Tongue (tissue), 2 donors: ENCODE measurements around the gene NOTCH1. TPM values are rescaled to one million over a fixed set of nuclear protein-coding genes. Genes with fewer than 3 reads are reported as not detected.
A peak's percentile ranks its signal among the peaks of the same experiment; 100 is the strongest.
"Not testable (repeated sequence)": the region's sequence is repeated elsewhere in the genome, so short reads cannot be mapped to it uniquely, and the experiment has no call there.

Experiments used
- DNase-seq: peaks from one replicate; pipeline ENCODE4 v3.0.0-alpha.2; 2015
- total RNA-seq: library from RNA; depleted of rRNA; stranded (reverse); fragments of >200 nt; gene quantifications from one replicate; pipeline ENCODE4 v1.2.3, GENCODE V29; 2014

Gene NOTCH1
- 45.4 TPM for total RNA-seq

DNA sequence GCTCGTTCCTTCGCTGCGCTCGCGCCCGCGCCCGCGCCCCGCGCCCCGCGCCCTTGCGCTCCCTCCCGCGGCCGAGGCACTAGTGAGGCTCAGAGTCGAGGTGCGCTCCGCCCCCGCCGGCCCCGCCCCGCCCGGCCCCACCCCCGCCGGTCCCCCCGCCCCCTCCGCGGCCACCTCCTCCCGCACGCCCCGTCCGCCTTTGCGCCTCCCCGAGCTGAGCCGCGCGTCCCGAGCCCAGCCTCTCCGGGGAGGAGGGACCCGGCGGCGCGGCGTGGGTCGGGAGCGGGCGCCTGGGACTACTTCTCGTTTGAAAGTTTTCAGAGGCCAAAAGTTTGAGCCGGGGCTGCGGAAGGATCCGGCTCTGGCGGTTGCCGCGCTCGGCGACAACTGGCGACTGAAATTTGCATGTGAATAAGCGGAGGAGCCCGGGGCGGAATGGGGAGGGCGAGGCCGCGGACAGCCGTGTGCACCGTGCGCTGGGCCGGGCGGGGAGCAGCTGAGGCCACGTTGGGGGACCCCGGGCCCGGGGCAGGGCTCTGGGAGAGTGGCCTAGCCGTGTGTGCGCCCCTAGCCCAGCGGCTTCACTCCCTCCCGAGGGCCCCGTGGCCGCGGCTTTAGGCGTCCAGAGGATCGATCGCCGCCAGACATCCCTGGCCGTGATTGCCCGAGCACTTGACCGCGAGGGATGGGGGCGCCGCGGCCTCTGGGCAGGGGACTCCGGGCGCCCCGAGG is at the start of gene NOTCH1:
Gene NOTCH1 (minus strand): TSS at position 84 of the 732 bp plus-strand sequence. CDS start 262 bp downstream, outside the sequence.
- DNase-seq, result peak; percentile 94

DNA sequence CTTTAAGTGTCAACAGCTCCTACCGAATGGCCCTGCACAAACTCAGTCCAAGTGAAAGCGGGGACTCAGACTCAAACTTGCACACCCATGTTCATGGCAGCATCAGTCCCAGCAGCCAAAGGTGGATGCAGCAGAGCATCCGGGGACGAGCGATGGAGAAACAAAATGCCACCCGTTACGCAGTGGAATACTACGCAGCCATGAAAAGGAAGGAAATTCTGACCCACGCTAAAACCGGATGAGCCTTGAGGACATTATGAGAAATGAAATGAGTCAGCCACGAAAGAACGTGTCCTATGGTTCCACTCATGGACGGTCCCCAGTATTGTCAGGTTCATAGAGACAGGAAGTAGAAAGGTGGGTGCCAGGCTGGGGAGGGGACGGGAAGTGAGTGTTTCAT is 48.6 kb upstream of the NOTCH1 start:
- DNase-seq, result no peak

DNA sequence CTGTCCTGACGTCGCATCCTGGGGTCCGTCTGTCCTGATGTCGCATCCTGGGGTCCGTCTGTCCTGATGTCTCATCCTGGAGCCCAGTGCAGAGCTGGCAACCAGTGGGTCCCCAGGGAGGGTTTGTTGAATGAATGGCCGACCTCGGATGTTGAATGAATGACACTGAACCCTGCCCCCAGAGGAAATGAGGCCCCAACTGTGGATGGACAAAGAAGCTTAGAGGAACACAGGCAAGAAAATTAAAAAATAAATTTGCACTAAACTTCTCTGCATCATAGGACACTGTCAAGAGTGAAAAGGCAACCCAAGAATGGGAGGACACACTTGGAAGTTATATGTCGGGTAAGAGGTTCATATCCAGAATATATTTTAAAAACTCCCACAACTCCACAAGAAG is 47.7 kb upstream of the NOTCH1 start:
- DNase-seq, result no peak

DNA sequence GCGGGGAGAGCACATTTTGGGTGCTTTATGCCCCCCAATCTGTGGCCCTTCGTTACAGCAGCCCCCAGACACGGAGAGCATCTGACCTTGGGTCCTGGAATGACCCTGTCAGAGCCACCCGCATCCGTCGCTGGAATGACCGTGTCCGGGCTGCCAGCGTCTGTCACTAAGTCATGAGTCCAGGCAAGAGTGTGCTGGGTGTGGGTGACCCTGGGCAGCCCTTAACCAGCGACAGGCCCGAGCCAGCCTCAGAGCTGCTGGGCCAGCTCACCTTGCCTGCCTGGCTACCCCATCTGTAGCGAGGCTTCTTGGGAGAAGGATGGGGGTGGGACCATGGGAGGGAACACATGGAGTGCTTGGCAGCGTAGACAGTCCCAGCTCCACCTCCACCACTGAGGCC is 46.8 kb upstream of the NOTCH1 start:
- no peak for DNase-seq

DNA sequence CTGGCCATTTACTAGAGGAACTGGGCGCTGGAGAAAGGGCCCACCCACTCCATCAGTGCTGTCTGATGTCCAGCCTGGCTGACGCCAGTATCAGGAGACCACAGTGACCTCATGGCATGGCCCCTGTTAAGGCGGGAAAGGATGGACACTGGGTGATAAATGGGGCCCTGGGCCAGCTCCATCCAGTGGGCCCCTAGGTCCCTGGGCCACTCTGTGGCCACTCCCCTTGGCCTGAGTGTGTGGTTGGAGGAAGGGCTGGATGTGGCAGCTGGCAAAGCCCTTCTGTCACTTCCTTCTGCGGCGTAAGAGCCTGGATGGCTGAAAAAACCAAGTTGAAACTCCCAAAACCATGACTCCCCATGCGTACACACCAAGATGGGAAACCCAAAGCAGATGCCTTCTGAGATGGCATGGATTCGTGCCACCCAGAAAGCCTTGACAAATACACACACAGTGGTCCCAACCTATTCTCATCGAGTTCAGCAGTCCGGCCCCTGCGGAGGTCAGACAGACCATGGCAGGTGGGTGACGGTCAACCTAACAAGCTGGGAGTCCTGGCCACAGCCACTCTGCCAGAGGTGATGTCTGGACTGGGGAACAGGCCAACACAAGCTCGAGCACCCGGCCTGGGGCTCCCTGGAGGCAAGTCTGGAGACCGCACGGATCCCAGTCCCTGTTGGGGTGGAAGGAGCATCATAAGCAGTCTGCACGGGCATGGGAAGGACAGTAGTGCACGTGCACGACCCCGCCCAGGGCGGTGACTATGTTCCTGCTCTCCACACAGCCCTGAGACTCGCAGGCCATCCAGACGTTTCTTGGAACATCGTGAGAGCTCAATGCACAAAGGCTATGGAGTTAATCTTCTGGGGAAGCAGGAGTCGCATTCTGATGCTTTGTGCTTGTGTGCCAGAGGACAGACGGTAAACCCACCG is 45.2 kb upstream of the NOTCH1 start:
- no peak for DNase-seq

DNA sequence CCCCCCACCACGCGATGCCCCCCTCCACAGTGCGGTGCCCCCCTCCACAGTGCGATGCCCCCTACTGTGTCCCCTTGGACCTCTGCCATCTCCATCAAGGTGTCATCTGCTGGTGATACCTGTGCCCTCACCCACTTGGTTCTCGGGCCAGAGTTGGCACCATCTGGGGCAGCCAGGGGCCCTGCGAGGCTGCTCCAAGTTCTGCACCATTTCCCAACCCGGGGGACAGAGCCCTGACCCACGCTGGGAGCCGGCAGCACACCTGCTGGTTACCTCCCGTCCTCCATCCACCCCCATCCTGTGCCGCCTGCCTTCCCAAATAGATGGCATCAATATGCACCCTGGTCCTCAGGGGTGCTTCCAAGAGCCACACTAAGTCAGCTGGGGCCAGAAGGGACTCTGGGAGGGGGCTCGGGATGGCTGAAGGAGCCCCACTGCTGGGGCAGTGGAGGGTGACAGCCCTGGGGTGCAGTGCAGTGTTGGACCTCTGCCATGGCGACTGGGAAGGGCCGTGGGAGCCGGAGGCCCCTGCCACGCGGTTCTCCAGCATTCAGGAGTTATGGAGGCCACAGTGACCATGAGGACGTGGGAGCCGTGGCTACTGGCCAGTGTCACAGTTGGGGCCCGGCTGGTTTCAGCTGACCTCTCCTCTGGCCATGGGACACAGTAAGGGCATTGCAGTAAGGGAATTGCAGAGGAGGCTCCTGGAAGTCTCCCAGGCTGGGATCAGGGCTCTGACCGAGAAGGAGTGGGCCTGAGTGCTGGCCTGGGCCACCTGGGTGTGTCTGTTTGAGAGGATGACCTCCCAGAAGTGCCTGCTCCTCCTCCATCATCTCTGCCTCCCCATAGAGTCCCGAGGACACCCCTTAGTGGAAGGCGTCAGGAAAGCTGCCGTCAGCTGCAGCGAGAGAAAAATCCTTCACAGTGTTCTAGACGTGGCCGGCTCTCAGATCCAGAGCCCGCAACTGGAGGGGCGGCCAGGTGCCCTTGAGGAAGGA is 44.2 kb upstream of the NOTCH1 start:
- no peak for DNase-seq

DNA sequence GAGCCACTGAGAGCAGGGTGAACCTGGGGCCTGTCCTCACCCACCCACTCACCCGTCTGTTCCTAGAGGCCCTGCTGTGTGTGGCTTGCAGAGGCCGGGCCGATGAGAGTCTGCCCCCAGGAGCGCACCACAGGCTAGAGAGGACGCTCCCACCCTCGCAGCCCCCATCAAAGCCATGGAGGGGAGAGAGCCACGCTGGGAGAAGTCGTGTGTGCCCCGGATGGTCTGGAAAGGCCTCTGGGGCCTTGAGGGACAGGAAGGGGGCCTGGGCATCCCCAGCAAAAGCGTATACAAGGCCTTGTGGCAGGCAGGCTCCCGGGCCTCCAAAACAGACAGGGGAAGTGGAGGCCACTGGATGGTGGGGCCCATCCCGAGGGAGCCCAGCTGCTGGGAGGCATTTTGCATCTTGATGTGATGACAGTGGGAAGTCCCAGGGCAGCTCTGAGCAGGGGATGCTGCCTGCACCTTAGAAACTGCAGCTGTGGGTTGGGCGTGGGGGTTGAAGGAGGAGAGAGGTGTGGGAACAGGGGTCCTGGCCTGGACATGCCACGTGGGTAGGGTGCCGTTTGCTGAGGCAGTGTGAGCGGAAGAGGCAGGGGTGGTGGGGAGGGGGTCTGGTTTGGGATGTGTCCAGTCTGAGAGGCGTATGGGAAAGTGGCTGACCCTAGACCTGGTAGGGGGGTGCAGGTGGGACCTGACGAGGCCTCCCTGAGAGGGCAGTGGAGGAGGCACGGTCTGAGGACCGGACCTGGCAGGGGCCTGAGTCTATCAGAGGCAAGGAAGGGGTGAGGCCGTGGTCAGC is 43.0 kb upstream of the NOTCH1 start:
- DNase-seq, result no peak

DNA sequence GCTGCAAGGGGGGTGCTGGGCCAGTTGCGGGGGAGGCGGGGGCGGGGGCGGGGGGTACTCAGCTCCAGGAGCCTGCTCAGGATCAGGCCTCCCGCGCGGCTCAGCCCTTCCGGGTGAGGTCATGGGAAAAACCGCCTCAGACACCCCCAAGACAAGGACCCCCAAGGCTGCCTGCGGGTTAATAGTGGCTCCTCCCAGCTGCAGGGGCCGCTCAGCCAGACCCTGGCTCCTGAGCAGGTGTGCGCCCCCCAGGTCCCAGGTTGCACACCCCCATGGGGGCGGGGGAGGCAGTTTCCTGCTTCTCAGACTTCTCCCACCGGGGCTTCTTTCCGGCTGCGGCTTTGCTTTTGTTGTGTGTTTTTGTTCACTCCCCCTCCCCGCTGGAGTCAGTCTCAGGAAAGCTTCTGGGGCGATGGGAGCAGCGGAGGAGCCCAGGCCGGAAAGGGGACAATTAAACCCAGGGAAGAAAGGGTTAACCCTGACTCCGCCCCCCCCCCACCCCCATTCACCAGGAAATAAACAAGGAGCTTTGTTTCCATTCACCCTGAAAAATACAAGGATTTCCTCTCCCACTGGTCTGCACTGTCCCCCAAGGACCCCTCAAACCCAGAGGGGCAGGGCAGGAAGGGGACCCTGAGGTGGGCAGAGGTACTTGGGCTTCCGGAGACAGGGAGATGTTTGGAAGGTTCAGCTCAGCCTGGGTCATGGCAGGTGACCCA is 42.3 kb upstream of the NOTCH1 start:
- peak; percentile 65 for DNase-seq

DNA sequence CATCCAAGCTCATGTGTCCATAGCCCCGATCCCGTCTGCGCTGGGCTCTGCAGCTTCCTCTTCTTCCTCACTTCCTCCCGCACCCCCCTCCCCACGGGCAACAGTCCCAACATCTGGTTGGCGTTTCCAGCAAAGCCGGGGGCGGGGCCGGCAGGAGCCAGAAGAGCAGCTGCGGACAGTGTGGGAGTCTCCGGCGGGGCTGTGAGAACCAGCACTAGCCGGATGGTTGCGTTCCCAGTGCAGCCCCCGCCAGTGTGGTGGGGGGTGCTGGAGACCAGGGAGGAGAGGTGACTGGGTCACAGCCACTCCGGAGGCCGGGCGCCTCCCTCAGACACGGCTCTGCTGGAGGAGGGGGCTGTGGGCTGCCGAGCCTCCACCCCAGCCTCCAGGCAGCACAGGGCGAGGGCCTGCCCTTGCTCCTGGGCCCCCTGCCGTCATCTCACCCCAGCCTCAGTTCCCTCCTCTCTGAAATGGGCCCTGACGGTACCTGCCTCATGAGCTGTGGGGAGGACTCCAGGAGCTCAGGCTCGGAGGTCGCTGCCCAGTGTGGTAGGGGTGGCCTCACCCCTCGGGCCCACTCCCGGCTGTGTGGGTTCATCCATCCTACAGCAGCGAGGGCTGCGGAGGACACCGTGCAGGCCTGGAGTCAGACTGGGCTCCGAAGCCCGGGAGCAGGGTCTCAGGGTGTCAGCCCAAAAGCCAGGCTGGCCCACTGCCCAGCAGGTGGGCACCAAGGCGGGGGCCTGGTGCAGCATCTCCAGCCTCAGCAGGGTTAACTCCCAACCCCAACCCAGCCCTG is 41.5 kb upstream of the NOTCH1 start:
- DNase-seq, result peak; percentile 95

DNA sequence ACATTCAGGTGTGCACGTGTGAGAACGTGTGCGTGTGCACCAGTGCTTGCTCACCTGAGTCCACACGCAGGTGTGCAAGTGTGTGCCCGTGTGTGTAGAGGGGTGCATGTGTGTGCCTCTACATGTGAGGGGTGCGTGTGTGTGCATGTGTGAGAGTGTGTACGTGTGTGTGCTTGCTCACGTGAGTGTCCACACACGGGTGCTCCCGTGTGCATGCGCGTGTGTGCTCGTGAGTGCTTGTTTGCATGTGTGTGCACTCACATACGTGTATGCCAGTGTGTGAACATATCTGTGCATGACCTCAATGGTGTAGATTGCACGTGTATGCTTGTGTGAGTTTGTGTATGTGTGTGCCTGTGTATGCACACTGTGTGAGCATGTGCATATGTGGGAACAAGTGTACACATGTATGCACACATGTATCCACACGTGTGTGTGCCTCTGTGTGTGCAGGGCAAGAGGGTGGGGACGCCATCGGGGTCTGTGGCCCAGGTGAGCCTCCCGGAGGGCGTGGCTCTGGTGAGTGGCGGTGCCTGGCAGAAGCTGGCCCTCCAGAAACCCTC is 40.6 kb upstream of the NOTCH1 start:
- DNase-seq, result no peak

DNA sequence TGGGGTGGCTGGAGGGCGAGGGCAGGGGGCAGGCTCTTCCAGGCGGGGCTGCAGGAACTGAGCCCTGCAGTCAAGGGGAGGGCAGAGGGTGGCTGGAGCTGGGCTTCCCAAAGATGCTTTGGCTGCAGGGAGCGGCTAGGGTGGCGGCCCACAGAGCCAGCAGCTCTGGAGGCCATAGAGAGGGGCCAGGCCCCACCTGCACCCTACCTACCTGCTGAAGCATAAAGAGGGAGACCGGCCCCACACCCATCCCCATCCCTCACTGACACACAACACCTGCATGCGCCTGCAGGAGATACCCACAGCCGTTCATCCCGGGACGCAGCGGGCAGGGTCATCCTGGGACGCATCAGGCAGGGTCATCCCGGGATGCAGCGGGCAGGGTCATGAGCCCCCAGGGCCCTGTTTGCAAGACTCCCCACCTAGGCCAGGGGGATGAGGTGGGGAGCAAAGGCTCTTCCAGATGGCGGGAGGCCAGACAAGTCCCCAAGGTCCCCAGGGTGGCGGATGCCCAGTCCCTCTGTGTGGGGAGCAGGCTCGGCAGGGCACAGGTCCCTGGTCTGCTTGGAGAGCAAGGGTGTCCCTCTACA is 39.8 kb upstream of the NOTCH1 start:
- no peak for DNase-seq

DNA sequence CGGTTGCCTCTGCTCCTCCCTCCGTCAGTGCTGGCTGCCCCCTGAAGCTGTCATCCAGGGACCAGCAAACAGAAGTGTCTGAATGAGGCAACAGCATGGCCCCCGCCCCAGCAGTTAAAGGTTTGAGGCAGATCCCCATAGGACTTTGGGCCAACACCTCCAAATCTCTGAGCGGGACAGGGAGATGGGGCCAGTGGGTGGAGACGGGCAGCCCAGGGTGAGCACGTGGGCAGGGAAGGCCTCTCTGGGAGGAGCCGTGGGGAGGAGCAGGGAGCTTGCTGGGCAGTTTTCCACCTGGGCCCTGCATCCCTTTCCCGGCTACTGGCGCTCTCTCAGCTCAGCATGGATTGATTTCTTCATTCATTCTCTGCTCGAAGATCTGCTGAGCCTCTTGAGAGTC is 39.1 kb upstream of the NOTCH1 start:
- peak; percentile 71 for DNase-seq

DNA sequence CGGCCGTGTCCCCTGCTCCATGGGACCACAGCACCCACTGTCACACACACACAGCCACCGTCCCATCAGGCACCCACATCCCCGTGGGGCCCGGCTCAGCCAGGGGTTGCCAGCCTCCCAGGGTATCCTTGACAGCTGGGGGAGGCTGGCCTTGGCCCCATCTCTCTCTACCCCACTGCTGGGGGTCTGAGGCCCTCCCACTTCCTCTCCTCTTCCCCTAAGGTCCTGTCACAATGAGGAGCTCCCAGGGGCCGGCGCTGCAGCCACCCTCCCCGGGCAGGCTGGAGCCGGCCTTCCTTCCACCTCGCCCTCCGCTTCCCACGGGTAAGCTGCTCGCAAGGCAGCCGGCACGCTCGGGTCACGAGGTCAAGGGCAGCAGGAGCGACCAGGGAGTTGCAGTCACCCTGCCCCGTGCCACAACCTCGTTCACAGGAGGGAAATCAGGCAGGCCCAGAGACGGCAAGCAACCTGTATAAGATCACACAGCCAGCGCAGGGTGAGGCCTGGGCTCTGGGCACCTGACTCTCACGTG is 38.6 kb upstream of the NOTCH1 start:
- no peak for DNase-seq

DNA sequence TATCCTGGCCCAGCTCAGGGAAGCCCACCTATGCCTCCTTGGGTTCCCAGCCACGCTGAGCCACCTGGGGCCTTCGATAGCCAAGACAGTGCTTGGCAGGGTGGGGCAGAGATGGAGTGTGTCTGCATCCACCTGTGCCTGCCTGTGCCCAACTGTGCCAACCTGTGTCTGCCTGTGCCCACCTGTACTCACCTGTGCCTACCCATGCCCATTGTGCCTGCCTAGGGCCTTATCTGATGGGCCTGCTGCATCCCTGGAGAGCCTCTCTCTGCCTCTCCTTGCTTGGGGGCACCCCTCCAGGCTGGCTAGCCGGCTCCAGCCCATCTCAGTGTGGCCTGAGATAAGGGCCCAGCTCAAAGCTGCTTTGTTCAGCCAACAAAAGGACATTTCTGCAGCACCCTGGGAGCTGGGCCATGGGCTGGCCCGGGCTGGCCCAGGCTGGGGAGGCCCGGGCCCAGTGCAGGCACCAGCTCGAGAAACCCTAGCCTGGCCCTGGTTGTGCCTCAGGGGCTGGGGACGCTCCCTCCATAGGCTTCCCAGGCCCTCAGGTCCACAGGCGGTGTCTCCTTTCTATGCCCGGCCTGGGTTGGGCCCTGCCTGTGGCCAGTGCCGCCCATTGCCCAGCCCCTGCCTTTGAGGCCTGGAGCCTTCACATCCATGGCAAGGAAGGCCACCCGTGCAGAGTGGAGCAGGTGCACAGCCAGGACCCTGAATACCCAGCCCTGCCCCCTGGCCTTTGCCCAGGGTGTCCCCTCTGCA is 37.3 kb upstream of the NOTCH1 start:
- DNase-seq, result no peak

DNA sequence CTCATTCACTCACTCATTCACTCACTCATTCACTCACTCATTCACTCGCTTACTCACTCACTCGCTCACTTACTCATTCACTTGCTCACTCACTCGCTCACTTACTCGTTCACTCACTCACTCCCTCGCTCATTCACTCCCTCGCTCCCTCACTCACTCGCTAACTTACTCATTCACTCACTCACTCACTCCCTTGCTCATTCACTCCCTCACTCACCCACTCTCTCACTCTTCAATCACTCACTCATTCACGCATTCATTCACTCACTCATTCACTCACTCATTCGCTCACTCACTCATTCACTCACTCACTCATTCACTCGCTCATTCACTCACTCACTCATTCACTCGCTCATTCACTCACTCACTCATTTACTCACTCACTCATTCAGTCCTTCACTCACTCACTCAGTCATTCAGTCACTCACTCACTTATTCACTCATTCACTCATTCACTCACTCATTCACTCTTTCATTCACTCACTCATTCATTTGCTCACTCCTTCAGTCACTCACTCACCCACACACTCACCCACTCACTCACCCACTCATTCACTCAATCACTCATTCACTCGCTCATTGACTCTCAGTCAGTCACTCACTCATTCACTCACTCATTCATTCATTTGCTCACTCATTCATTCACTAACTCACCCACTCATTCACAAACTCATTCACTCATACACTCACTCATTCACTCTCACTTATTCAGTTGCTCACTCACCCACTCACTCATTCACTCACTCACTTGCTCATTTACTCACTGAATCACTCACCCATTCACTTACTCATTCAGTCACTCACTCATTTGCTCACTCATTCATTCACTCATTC is 36.0 kb upstream of the NOTCH1 start:
- DNase-seq, result no peak

DNA sequence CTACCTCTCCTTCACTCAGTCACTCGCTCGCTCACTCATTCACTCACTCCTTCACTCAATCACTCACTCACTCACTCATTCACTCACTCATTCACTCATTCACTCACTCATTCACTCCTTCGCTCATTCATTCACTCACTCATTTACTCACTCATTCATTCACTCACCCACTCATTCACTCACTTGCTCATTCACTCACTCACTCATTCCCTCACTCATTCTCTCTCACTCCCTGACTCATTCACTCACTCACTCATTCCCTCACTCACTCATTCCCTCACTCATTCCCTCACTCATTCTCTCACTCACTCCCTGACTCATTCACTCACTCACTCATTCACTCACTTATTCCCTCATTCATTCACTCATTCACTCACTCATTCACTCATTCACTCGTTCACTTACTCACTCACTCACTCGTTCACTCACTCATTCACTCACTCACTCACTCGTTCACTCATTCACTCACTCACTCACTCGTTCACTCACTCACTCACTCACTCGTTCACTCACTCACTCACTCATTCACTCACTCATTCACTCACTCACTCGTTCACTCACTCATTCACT is 33.9 kb upstream of the NOTCH1 start:
- not testable (repeated sequence) for DNase-seq
